Endothelial cell of umbilical vein (primary cell): Measurements from ENCODE around the gene CCNJL. TPM values are rescaled to one million over a fixed set of nuclear protein-coding genes. Genes with fewer than 3 reads are reported as not detected.

ENCODE experiments used
- BruUV-seq: library from RNA; stranded (reverse); fragments of 400-500 nt; replicated peaks from 2 replicates; lab custom pipeline; 2021; lab: Mats Ljungman, UMichigan
- CTCF ChIA-PET: fragments of 300-600, 350-600 bp; sonication (Branson Sonifier 250); formaldehyde crosslinking; loops from one replicate; lab custom pipeline; 2021; ENCODE audit warnings: antibody characterized with exemption, inconsistent platforms; lab: Charles Lee
- POLR2A ChIA-PET: fragments of 300-600, 350-600 bp; sonication (Branson Sonifier 250); formaldehyde crosslinking; loops from one replicate; lab custom pipeline; 2021; ENCODE audit warnings: antibody characterized with exemption, inconsistent platforms; lab: Charles Lee
- DNase-seq: peaks from one replicate; pipeline ENCODE4 v3.0.0-alpha.2; 2011; ENCODE audit warnings: low read depth, low spot score
- FAIRE-seq: peaks from 2 replicates; lab custom pipeline; 2011; peaks lifted over from hg19 to GRCh38; lab: Jason Lieb, UNC
- H2AFZ ChIP-seq: 2 replicates; pipeline ENCODE4 v1.6.0; 2012; ENCODE audit warnings: low read depth, low read length, control low read depth, inconsistent platforms
- H3K27ac ChIP-seq: 2 replicates; pipeline ENCODE4 v1.5.1; 2011; ENCODE audit warnings: low read depth, mild to moderate bottlenecking, control low read depth, low read length, moderate library complexity; ENCODE audit not compliant: insufficient read depth
- H3K27me3 ChIP-seq, 2 experiments: 2 replicates each; pipeline versions ENCODE4 v1.6.0 to v1.6.1; 2011; ENCODE audit warnings: low read length in 2 of 2, mixed read lengths in 1 of 2; ENCODE audit not compliant: control insufficient read depth in 2 of 2, insufficient read depth in 2 of 2
- H3K36me3 ChIP-seq, 2 experiments: 2 replicates in 1 of 2; 3 replicates in 1 of 2; pipeline ENCODE4 v1.5.1; 2011; ENCODE audit warnings: low read length in 2 of 2, mild to moderate bottlenecking in 1 of 2, moderate library complexity in 1 of 2; ENCODE audit not compliant: control insufficient read depth in 2 of 2, insufficient read depth in 2 of 2; ENCODE audit errors: extremely low read depth in 1 of 2
- H3K4me1 ChIP-seq: 3 replicates; pipeline ENCODE4 v1.5.1; 2011; ENCODE audit warnings: mild to moderate bottlenecking, low read length; ENCODE audit not compliant: control insufficient read depth, insufficient read depth; ENCODE audit errors: extremely low read depth
- H3K4me2 ChIP-seq: 2 replicates; pipeline ENCODE4 v1.6.1; 2011; ENCODE audit warnings: low read length, control low read depth, mixed read lengths; ENCODE audit not compliant: insufficient read depth
- H3K4me3 ChIP-seq, 3 experiments: fragments of 200-600 bp in 1 of 3; sonication (generic), shearing (Covaris generic) in 1 of 3; replicated peaks in 1 of 3; 2 replicates each; pipeline ENCODE4 v1.5.1; 2011 to 2016; ENCODE audit warnings: control low read depth in 3 of 3, low read length in 3 of 3, mild to moderate bottlenecking in 2 of 3, inconsistent platforms in 1 of 3, low read depth in 1 of 3, moderate library complexity in 1 of 3; ENCODE audit not compliant: insufficient read depth in 1 of 3
- H3K79me2 ChIP-seq: 2 replicates; pipeline ENCODE4 v1.6.0; 2012; ENCODE audit warnings: low read length, inconsistent platforms; ENCODE audit not compliant: control insufficient read depth, insufficient read depth
- H3K9ac ChIP-seq: replicated peaks from 2 replicates; pipeline ENCODE3; 2011; ENCODE audit warnings: low read length, control low read depth; ENCODE audit not compliant: insufficient read depth; ENCODE audit errors: extremely low read depth
- H3K9me1 ChIP-seq: replicated peaks from 3 replicates; pipeline ENCODE4 v1.6.0; 2011; ENCODE audit warnings: mild to moderate bottlenecking, low read length; ENCODE audit not compliant: control insufficient read depth, insufficient read depth; ENCODE audit errors: extremely low read depth
- H3K9me3 ChIP-seq: replicated peaks from 2 replicates; pipeline ENCODE4 v1.5.1; 2012; ENCODE audit warnings: low read length, inconsistent platforms; ENCODE audit not compliant: control insufficient read depth, insufficient read depth
- H4K20me1 ChIP-seq: replicated peaks from 2 replicates; pipeline ENCODE3; 2011; ENCODE audit warnings: mild to moderate bottlenecking, low read length; ENCODE audit not compliant: control insufficient read depth, insufficient read depth; ENCODE audit errors: extremely low read depth
- EZH2 ChIP-seq: IDR thresholded peaks from 2 replicates; pipeline ENCODE4 v1.6.1; 2012; ENCODE audit warnings: borderline replicate concordance, low read depth, mild to moderate bottlenecking, moderate library complexity, low read length, inconsistent platforms; ENCODE audit not compliant: severe bottlenecking
- FOS ChIP-seq: IDR thresholded peaks from 2 replicates; pipeline ENCODE4 v1.6.1; 2011; ENCODE audit warnings: mild to moderate bottlenecking, low read length, moderate library complexity, borderline replicate concordance; ENCODE audit not compliant: insufficient read depth
- GATA2 ChIP-seq: IDR thresholded peaks from 2 replicates; pipeline ENCODE4 v1.7.0; 2011; ENCODE audit warnings: low read depth, mild to moderate bottlenecking, moderate library complexity, mixed read lengths, low read length; ENCODE audit not compliant: insufficient read length, insufficient read depth
- JUN ChIP-seq: IDR thresholded peaks from 2 replicates; pipeline ENCODE4 v1.6.1; 2011; ENCODE audit warnings: borderline replicate concordance, low read depth; ENCODE audit not compliant: insufficient read length, insufficient read depth
- MAX ChIP-seq: IDR thresholded peaks from 2 replicates; pipeline ENCODE4 v1.6.1; 2011; ENCODE audit not compliant: insufficient read depth, insufficient read length
- MYC ChIP-seq: IDR thresholded peaks from one replicate; pipeline ENCODE4 v1.6.1; 2011; ENCODE audit warnings: mild to moderate bottlenecking, low read depth, low read length
- POLR2A ChIP-seq: IDR thresholded peaks from 2 replicates; pipeline ENCODE4 v1.6.1; 2012; ENCODE audit warnings: low read depth, mild to moderate bottlenecking, control low read depth, low read length
- POLR2AphosphoS5 ChIP-seq: IDR thresholded peaks from 2 replicates; pipeline ENCODE4 v1.6.1; 2012; ENCODE audit warnings: low read depth, mild to moderate bottlenecking, control low read depth, low read length, moderate library complexity; ENCODE audit not compliant: insufficient read depth
- dilution Hi-C: fragments of 300-500 bp; cut with MboI; formaldehyde crosslinking; loops from one replicate; pipeline ENCODE4 v1.15.0; 2019; ENCODE audit warnings: low sequenced_read_pairs; ENCODE audit not compliant: extremely low pct_ligation_motif_present
- intact Hi-C: fragments of 100-400 bp; cut with micrococcal nuclease; formaldehyde crosslinking; loops from one replicate; pipeline ENCODE4 v1.10.0; 2022
- polyA plus RNA-seq, 4 experiments: library from polyadenylated mRNA; depleted of rRNA in 3 of 4; stranded (reverse) in 3 of 4; unstranded in 1 of 4; fragments of >200 nt; gene quantifications; 2 replicates each; pipeline versions ENCODE4 v1.2.1 to v1.2.3, GENCODE V29; 2011 to 2012; ENCODE audit warnings: missing spikeins in 1 of 4
- total RNA-seq: library from RNA; stranded (reverse); gene quantifications from 2 replicates; pipeline ENCODE4 v1.2.3, GENCODE V29; 2021
- TF ChIP-seq, protein P1 (sequence below), 2 donors: IDR thresholded peaks; 1 replicate in 1 of 2; 2 replicates in 1 of 2; pipeline ENCODE4 v1.5.1; 2011; ENCODE audit warnings: low read length in 2 of 2, mild to moderate bottlenecking in 2 of 2, moderate library complexity in 2 of 2, control low read depth in 1 of 2, inconsistent platforms in 1 of 2, low read depth in 1 of 2; ENCODE audit not compliant: insufficient read depth in 1 of 2; ENCODE audit errors: extremely low read depth in 1 of 2

Gene CCNJL
- total and polyA plus RNA-seq, 2 donors (not counting 3 experiments of a cell fraction or from before 2014, with no cell fraction given) = 20.0 to 21.3 TPM

DNA sequence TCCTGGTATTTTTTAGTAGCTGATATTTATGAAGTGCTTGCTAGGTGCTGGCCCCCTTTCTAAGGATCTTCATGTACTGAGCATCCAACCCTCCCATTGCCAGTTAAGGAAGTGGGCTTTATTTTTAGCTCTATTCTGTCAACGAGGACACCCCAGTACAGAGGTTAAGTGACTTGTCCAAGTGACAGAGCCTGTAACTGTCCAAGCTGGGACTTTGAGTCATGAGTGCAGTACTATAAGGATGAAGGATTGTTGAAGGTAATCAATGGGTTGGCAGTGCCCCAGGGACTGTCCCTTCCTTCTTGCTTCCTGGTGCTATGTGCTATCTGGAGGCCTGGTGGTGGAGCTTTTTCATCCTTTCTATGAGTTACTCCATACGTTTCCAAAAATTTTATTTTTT is 101.0 kb downstream of the CCNJL start:
- CTCF ChIA-PET = interaction anchor here (0.6 to 2.4 kb wide), 4 partner anchors 16 to 189 kb away, joined by 3 to 6 read pairs (median 4); no protein-coding TSS in a partner anchor

More for the DNA sequence above, 101.0 kb downstream of the CCNJL start:
- FAIRE-seq (no peak), DNase-seq (no peak)
- Histone ChIP-seq H3K9me3 (no peaks in the 10 kb centered on the region), H3K27me3 (no peaks in the 10 kb centered on the region), H3K9ac (no peak overlapping the region), H2AFZ (no peak overlapping the region), H4K20me1 (no peaks in the 10 kb centered on the region), H3K4me2 (no peak overlapping the region), H3K4me3 (no peak overlapping the region), H3K27ac (no peak overlapping the region), H3K9me1 (no peaks in the 10 kb centered on the region), H3K79me2 (no peaks in the 10 kb centered on the region), H3K36me3 (no peaks in the 10 kb centered on the region), H3K4me1 (no peaks in the 10 kb centered on the region)
- TF ChIP-seq EZH2 = no peak
- no peak for TF ChIP-seq POLR2AphosphoS5
- TF ChIP-seq POLR2A = no peak
- no peak for TF ChIP-seq MYC
- no peak for TF ChIP-seq GATA2
- TF ChIP-seq MAX = no peak
- TF ChIP-seq, protein P1, sequence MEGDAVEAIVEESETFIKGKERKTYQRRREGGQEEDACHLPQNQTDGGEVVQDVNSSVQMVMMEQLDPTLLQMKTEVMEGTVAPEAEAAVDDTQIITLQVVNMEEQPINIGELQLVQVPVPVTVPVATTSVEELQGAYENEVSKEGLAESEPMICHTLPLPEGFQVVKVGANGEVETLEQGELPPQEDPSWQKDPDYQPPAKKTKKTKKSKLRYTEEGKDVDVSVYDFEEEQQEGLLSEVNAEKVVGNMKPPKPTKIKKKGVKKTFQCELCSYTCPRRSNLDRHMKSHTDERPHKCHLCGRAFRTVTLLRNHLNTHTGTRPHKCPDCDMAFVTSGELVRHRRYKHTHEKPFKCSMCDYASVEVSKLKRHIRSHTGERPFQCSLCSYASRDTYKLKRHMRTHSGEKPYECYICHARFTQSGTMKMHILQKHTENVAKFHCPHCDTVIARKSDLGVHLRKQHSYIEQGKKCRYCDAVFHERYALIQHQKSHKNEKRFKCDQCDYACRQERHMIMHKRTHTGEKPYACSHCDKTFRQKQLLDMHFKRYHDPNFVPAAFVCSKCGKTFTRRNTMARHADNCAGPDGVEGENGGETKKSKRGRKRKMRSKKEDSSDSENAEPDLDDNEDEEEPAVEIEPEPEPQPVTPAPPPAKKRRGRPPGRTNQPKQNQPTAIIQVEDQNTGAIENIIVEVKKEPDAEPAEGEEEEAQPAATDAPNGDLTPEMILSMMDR (IDR thresholded peaks at IDR 0.05; ENCODE audit: extremely low read depth in 1 of 2, insufficient read depth in 1 of 2, low read depth in 1 of 2, low read length in 2 of 2) = no peak
- TF ChIP-seq JUN = no peak
- no peak for TF ChIP-seq FOS
- intact Hi-C loops (no loop called here), dilution Hi-C loops (no loop called here)
- POLR2A ChIA-PET = interaction anchor here (0.5 kb wide), 1 partner anchor 23 kb away, joined by 3 read pairs; no protein-coding TSS in a partner anchor
- BruUV-seq = no TSS peak
